ENCODE data around the gene STRN4. TPM values are rescaled to one million over a fixed set of nuclear protein-coding genes. Genes with fewer than 3 reads are reported as not detected.

STRN4 gene
- total and polyA plus RNA-seq, 2 donors (not counting 1 experiment from before 2014, with no cell fraction given), result 33.7 to 56.0 TPM

DNA sequence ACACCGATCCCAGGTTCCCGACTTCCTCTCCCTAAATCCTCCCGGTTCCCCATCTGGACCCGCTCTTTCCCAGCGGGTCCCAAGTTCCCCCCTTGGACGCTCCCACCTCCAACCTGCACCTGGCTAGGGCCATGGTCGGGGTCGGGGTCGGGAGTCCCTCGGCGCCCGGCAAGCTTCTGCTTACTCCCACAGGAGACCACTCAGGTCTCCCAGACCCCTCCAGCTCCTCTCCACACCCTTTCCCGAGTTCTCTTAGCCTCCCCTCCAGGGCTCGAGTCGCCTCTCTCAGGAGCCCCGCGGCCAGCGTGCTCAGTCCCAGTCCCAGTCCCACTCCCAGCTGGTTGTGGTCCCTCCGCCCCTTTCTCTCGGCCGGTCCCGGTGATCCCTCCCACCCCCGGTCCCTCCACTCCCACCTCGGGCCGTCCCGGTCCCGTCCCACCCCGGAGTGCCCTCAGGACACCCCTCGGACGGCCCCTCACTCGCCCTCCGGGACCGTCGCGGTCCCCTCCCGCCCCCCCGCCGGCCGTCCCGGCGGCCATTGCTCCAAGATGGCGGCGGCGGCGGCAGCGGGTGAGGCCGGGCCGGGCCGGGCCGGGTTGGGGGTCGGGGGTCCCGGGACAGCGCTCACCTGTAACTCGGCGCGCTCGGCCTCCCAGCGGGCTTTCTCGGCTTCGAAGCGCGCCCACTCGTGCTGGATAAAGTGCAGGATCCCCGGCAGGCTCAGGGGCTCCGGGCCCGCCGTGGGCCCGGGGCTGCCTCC, 549 bp downstream of the STRN4 start, which contains the start of gene FKRP:
Gene FKRP (plus strand): TSS at position 537 of the 760 bp plus-strand sequence. CDS start 9,394 bp downstream, outside the sequence.
- H3K27ac ChIP-seq (ENCODE audit: insufficient read depth, low read length), result peak within 1 kb of the TSS; percentile 76

GRCh38 chr19:46745030-46745429, 1.2 kb downstream of the STRN4 start:
- H3K4me2 ChIP-seq (ENCODE audit: extremely low read depth, insufficient read depth, low read length), result peak overlapping the region; percentile 83
- H3K9ac ChIP-seq (ENCODE audit: insufficient read depth, low read length), result peak overlapping the region; percentile 89
- H3K36me3 ChIP-seq (ENCODE audit: control insufficient read depth, insufficient read depth, low read length), result no peaks in the 10 kb centered on the region
- H3K27ac ChIP-seq (ENCODE audit: insufficient read depth, low read length), result peak overlapping the region; percentile 44
- H3K79me2 ChIP-seq (ENCODE audit: control insufficient read depth, insufficient read depth, low read length), result peaks cover 65% of the 10 kb centered on the region
- H3K27me3 ChIP-seq (ENCODE audit: control insufficient read depth, insufficient read depth, low read length), result no peaks in the 10 kb centered on the region
- H2AFZ ChIP-seq (ENCODE audit: low read length), result no peak overlapping the region
- no peaks in the 10 kb centered on the region for H3K9me3 ChIP-seq (ENCODE audit: control insufficient read depth, insufficient read depth, low read depth, low read length)
- peak overlapping the region; percentile 86 to 91 (median 90) for H3K4me3 ChIP-seq (replicated peaks in 1 of 4; ENCODE audit: control extremely low read depth in 1 of 4, insufficient read depth in 1 of 4, low read depth in 3 of 4, low read length in 4 of 4)
- DNase-seq (ENCODE audit: low read depth in 2 of 2), result no peak
- TF ChIP-seq CTCF (conservative IDR thresholded peaks at IDR 0.05 in 1 of 2, IDR thresholded peaks at IDR 0.05 in 1 of 2; ENCODE audit: low read depth in 1 of 2, low read length in 2 of 2), result no peak
- TF ChIP-seq EZH2 (IDR thresholded peaks at IDR 0.05; ENCODE audit: low read length, missing control alignments), result no peak
- H3K4me1 ChIP-seq (ENCODE audit: control insufficient read depth, extremely low read depth, insufficient read depth, low read length), result peaks cover 4% of the 10 kb centered on the region
- H4K20me1 ChIP-seq (ENCODE audit: control insufficient read depth, extremely low read depth, insufficient read depth, low read length), result no peaks in the 10 kb centered on the region

More for the DNA sequence above, 549 bp downstream of the STRN4 start, which contains the start of gene FKRP:
- Histone ChIP-seq H2AFZ (ENCODE audit: low read length) (peak within 1 kb of the TSS; percentile 61), H3K9me3 (ENCODE audit: control insufficient read depth, insufficient read depth, low read depth, low read length) (no peaks in the 10 kb centered on the region), H3K79me2 (ENCODE audit: control insufficient read depth, insufficient read depth, low read length) (peaks cover 58% of the 10 kb centered on the region), H3K4me2 (ENCODE audit: extremely low read depth, insufficient read depth, low read length) (peak within 1 kb of the TSS; percentile 88), H3K27me3 (ENCODE audit: control insufficient read depth, insufficient read depth, low read length) (no peaks in the 10 kb centered on the region), H3K36me3 (ENCODE audit: control insufficient read depth, insufficient read depth, low read length) (no peaks in the 10 kb centered on the region), H4K20me1 (ENCODE audit: control insufficient read depth, extremely low read depth, insufficient read depth, low read length) (no peaks in the 10 kb centered on the region), H3K9ac (ENCODE audit: insufficient read depth, low read length) (peak within 1 kb of the TSS; percentile 89), H3K4me3 (replicated peaks in 1 of 4; ENCODE audit: control extremely low read depth in 1 of 4, insufficient read depth in 1 of 4, low read depth in 3 of 4, low read length in 4 of 4) (peak within 1 kb of the TSS; percentile 86 to 91 (median 90)), H3K4me1 (ENCODE audit: control insufficient read depth, extremely low read depth, insufficient read depth, low read length) (peaks cover 4% of the 10 kb centered on the region)
- no peak for DNase-seq (ENCODE audit: low read depth in 2 of 2)
- TF ChIP-seq EZH2 (IDR thresholded peaks at IDR 0.05; ENCODE audit: low read length, missing control alignments) (no peak), CTCF (conservative IDR thresholded peaks at IDR 0.05 in 1 of 2, IDR thresholded peaks at IDR 0.05 in 1 of 2; ENCODE audit: low read depth in 1 of 2, low read length in 2 of 2) (no peak)

GRCh38 chr19:46744005-46744691, 2.1 kb downstream of the STRN4 start:
- no peak for DNase-seq (ENCODE audit: low read depth in 2 of 2)
- no peak for TF ChIP-seq EZH2 (IDR thresholded peaks at IDR 0.05; ENCODE audit: low read length, missing control alignments)
- no peak for TF ChIP-seq CTCF (conservative IDR thresholded peaks at IDR 0.05 in 1 of 2, IDR thresholded peaks at IDR 0.05 in 1 of 2; ENCODE audit: low read depth in 1 of 2, low read length in 2 of 2)
- Histone ChIP-seq H4K20me1 (ENCODE audit: control insufficient read depth, extremely low read depth, insufficient read depth, low read length) (no peaks in the 10 kb centered on the region), H3K4me2 (ENCODE audit: extremely low read depth, insufficient read depth, low read length) (peak overlapping the region; percentile 35), H3K9ac (ENCODE audit: insufficient read depth, low read length) (no peak overlapping the region), H3K79me2 (ENCODE audit: control insufficient read depth, insufficient read depth, low read length) (peaks cover 73% of the 10 kb centered on the region), H3K9me3 (ENCODE audit: control insufficient read depth, insufficient read depth, low read depth, low read length) (no peaks in the 10 kb centered on the region), H3K4me3 (replicated peaks in 1 of 4; ENCODE audit: control extremely low read depth in 1 of 4, insufficient read depth in 1 of 4, low read depth in 3 of 4, low read length in 4 of 4) (peak overlapping the region in 1 of 4 experiments; percentile 90), H3K27ac (ENCODE audit: insufficient read depth, low read length) (no peak overlapping the region), H3K36me3 (ENCODE audit: control insufficient read depth, insufficient read depth, low read length) (no peaks in the 10 kb centered on the region), H2AFZ (ENCODE audit: low read length) (no peak overlapping the region), H3K4me1 (ENCODE audit: control insufficient read depth, extremely low read depth, insufficient read depth, low read length) (peaks cover 4% of the 10 kb centered on the region), H3K27me3 (ENCODE audit: control insufficient read depth, insufficient read depth, low read length) (no peaks in the 10 kb centered on the region)

Measured in fibroblast of lung (primary cell).